Right ventricle myocardium inferior (tissue), 1 donor: Measurements from ENCODE around the gene AMDHD2. TPM values are rescaled to one million over a fixed set of nuclear protein-coding genes. Genes with fewer than 3 reads are reported as not detected.

Source experiments
- ATAC-seq: fragments of 200-7000 bp; cut with Tn5 transposase; one replicate; pipeline ENCODE4 v1.9.1; 2020; ENCODE audit warnings: mild to moderate bottlenecking, moderate library complexity
- DNase-seq: peaks from one replicate; pipeline ENCODE4 v3.0.0; 2021; ENCODE audit errors: missing footprints
- intact Hi-C: fragments of 100-400 bp; cut with DNase I; formaldehyde crosslinking; loops from one replicate; pipeline ENCODE4 v1.11.0; 2022
- total RNA-seq: library from RNA; stranded (reverse); fragmentation: NEBNext Ultra II Directional; extraction: Animal tissue kit (Norgen Biotek cat#: 25700); gene quantifications from one replicate; pipeline ENCODE4 v1.2.1, GENCODE V29; 2021
- donor health status: DM: no; HTN: yes; CAD: no; lungs with severe emphysema.

AMDHD2 gene
- total RNA-seq, 1 donor from 2014 or later, result 16.2 TPM

DNA sequence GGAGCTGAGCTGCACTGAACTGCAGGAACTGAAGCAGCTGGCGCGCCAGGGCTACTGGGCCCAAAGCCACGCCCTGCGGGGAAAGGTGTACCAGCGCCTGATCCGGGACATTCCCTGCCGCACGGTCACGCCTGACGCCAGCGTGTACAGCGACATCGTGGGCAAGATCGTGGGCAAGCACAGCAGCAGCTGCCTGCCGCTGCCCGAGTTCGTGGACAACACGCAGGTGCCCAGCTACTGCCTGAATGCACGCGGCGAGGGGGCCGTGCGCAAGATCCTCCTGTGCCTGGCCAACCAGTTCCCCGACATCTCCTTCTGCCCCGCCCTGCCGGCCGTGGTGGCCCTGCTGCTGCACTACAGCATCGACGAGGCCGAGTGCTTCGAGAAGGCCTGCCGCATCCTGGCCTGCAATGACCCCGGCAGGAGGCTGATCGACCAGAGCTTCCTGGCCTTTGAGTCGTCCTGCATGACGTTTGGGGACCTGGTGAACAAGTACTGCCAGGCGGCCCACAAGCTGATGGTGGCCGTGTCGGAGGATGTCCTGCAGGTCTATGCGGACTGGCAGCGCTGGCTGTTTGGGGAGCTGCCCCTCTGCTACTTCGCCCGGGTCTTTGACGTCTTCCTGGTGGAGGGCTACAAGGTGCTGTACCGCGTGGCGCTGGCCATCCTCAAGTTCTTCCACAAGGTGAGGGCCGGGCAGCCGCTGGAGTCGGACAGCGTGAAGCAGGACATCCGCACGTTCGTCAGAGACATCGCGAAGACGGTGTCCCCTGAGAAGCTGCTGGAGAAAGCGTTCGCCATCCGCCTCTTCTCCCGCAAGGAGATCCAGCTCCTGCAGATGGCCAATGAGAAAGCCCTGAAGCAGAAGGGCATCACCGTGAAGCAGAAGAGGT, 23.7 kb upstream of the AMDHD2 start:
- intact Hi-C loops, result loop anchor here (5.0 kb wide), 1 partner anchor 34 kb away; the partner anchor contains the start of gene TEDC2
- DNase-seq (peak; percentile 67), ATAC-seq (no peak)

DNA sequence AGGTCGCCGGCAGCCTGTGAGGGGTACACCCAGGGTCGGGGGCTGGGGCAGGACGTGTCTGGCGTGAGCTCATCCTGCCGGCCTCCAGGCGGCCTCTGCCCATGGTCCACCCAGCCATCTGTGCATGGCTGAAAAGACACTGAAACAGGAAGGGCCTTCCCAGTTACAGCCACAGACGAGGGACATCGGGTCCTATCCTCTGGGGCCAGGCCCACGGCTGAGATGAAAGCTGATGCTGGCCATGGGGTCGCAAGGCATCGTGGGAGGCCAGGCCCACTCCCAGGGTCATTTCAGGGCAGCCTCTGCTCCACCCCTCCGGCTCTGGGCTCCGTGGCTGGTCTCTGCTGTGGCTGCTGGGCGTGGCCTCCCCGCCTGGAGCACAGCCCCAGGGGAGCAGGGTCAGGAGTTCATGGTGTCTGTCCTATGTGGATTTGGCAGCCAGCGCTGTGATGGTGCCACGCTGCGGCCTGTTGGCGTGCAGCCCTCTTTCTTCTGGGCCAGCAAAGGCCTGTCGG, 23.0 kb upstream of the AMDHD2 start:
- DNase-seq, result peak; percentile 89
- ATAC-seq, result peak; percentile 71
- intact Hi-C loops, result loop anchor here (5.0 kb wide), 1 partner anchor 35 kb away; the partner anchor contains the start of gene TEDC2

DNA sequence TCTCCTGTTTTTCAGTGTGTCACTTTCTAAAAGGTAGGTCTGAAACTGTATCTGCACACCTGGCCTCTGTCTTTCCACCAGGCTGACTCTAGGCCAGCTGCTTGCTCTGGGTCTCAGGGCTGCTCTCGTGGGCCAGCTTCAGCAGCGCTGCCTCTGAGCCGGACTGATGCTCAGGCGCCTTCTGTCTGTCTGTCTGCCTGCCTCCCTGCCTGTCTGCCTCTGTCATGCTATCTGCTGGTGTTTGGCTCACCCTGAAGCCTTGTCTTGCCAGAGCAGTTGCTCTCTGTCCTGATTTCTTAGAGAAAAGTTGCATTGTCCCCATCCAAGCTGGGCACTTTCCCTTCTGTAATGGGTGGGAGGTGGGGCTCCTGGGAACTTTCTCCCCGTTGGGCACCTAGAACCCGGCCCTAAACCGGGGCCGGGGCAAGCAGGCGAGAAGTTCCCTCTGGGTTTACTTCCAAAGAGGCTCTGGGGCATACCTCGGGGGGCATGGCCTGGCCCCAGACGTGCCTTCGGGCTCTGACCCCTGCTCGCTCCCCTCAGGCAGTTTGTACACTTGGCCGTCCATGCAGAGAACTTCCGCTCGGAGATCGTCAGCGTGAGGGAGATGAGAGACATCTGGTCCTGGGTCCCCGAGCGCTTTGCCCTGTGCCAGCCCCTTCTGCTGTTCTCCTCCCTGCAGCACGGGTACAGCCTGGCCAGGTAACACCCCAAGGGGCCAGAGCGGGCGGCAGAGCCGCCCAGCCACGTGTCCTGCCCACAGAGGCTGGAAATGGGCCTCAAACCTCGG, 22.3 kb upstream of the AMDHD2 start:
- peak; percentile 55 for DNase-seq
- ATAC-seq, result no peak
- intact Hi-C loops, result loop anchor here (5.0 kb wide), 1 partner anchor 36 kb away; the partner anchor contains the start of gene TEDC2

DNA sequence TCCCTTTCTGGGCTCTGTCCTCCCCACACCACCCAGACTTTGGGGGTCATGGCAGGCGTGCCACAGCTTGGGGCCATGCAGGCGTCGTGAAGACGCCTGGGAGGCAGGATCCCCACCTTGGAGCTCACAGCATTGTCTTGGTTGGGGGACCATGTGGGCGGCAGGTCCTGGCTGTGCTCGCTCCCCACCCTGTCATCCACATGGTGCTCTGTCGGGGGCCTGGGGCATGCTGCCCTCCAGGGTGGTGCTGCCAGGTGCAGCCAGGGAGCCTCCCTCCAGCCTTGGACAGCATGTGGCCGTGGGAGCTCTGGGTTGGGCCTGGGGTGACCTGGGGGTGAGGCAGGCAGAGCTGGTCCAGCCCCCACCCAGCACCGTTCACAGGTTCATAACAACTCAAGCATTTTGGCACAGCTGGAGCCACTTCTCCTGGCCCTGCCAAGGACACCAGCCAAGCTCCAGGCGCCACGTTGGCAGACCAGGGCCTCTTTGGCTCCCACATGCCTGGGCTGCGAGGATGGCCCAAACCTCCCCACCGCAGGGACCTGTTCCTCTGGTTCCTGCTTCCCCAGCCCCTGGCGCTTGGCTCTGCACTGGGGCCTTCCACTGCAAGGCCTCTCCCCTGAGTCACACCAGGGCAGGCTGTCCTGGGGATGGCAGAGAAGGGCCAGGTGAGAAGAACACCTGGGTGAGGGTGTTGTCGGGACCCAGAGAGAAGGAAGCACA, 21.5 kb upstream of the AMDHD2 start:
- ATAC-seq, result peak; percentile 36
- intact Hi-C loops, result loop anchor here (5.0 kb wide), 1 partner anchor 36 kb away; the partner anchor contains the start of gene TEDC2

DNA sequence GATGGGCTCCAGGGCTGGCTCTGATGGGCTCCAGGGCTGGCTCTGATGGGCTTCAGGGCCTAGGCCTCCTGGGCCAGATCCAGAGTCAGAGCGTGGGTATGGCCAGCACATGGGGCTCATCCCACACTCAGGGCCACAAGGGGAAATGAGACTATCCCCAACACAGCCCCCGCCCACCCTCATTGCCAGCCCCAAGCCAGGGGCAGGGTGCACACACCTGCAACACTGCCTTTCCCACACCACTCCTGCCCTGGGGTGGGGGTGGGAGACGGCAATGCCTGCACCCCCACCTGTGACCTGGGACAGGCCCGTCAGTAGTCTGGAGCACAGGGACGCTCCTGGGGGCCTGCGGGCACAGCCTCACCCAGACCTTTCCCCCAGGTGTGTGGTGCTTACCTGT, 20.7 kb upstream of the AMDHD2 start:
- no peak for ATAC-seq
- intact Hi-C loops, result loop anchor here (5.0 kb wide), 1 partner anchor 37 kb away; the partner anchor contains the start of gene TEDC2
- DNase-seq, result no peak

More for the DNA sequence above, 21.5 kb upstream of the AMDHD2 start:
- peak; percentile 74 for DNase-seq

DNA sequence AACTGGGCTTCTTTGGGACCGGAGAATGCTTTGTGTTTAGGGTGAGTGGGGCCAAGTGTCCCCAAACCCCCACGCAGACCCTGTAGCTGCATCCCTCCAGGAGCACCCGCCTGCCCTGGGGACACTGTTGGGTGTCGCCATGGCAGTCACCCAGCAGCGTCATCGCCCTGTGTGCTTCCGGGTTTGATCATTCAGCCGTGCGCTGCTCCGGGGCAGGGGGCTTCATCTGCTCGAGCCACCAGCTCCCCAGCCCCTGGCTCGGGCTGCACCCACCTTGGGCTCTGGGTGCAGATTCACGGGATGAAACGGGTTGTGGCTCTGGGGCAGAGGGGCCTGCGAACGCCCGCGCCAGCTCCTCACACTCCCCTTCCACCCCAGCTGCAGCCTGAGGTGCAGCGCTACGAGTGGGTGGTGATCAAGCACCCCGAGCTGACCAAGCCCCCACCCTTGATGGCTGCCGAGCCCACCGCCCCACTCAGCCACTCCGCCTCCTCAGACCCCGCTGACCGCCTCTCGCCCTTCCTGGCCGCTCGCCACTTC, 20.2 kb upstream of the AMDHD2 start:
- intact Hi-C loops, result loop anchor here (2.0 to 10.0 kb wide), 5 partner anchors 25 to 235 kb away; partner anchors contain the start of genes ABCA3, CCNF, RNPS1 and TBC1D24
- ATAC-seq, result no peak
- DNase-seq, result peak; percentile 32

DNA sequence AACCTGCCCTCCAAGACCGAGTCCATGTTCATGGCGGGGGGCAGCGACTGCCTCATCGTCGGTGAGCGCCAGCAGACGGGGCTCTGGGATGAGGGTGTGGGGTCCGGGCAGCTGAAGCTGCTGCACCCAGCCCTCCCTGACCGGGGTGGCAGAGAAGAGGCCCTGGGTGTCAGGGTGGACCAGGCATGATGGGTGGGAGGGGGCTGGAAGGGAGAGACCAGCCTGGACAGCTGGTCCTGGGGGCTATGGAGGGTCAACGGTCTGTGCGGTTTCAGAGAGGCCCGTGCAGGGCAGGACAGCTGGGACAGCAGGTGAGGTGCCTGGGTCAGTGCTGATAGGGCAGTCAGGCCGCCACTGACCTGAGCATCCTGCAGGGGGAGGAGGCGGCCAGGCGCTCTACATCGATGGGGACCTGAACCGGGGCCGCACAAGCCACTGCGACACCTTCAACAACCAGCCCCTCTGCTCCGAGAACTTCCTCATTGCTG, 19.7 kb upstream of the AMDHD2 start:
- ATAC-seq (no peak), DNase-seq (peak; percentile 25)
- intact Hi-C loops, result loop anchor here (2.0 to 10.0 kb wide), 4 partner anchors 26 to 236 kb away; partner anchors contain the start of genes ABCA3, CCNF, RNPS1 and TBC1D24

DNA sequence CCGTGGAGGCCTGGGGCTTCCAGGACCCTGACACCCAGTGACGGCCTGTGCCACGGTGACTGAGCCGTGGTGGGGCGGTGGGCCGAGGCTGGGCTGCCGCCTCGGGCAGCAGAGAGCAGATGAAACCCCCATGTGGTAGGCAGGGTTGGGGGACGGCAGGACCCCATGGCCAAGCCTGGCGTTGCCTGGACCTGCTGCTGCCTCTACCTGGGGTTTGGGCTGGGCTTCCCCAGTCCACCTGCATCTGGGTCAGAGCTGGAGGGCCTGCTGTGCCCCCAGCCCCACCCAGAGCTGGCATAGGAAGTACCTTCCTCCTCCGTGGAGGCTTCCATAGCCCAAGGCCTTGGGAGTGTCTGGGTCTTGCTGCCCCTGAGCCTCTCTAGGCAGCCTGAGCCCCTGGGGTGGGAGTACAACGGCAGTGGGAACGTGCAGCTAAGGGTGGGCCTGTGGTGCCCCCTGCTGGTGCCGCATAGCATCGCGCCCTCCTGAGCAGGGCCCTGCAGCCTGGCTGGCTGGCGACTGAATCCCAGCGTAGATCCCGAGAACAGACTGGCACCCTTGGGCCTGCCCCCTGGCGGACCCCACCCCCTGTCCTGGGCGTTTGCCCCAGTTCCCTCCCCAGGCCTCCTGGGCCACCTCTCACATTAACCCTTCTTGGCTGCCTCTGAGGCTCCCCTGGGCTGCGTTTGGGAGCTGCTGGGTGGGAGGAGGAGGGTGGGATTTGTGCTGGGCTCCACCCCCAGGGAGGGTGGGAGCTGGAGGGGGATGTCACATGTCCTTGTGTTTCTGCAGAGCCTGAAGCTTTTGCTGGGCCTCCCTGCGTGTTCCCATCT, 19.0 kb upstream of the AMDHD2 start:
- intact Hi-C loops, result loop anchor here (1.0 to 10.0 kb wide), 5 partner anchors 12 to 236 kb away; partner anchors contain the start of genes ABCA3, ATP6V0C, CCNF and RNPS1
- ATAC-seq (peak; percentile 82), DNase-seq (peak; percentile 93)

DNA sequence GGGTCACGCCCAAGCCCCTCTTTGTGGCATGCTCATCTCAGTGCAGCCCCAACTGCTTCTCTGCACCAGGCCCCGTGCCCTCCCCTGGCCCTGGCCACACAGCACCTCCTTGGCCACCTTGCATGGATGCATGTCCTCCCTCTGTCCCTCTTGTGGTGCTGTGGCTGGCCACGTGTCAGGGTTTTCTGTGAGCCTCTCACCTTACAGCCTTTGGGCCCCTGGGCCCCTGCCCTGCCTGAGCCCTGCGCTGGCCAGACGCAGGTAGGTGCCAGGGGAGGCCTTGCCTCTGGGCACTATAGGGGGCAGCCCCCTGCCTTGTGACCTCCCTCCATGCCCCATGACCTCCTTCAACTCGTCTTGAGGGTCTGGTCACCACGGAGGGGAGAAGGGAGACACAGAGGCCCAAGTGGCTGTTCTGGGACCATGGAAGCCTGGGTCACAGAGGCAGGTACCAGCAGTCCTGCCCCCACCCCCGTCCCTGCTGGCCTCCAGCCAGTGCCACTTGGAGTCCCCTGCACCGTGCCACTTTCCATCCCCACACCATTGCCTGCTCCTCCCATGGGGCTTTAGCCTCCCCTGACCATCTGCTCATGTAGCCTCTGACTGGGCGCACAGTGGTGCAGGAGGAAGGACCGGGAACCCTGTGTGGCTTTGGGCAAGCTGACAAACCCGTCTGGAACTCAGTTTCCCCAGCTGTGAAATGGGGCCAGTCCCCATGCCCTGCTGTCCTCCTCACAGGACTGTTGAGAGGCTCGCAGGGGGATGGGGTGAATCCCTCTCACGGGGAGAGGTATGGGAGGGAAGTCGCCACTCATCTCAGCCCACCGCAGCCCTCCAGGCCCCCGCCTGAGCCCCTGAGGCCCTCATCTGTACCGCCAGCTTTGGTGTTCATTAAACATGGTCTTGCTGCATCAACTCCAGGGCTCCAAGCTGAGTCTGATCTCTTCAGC, 17.9 kb upstream of the AMDHD2 start:
- DNase-seq (peak; percentile 46), ATAC-seq (no peak)
- intact Hi-C loops, result loop anchor here (1.0 to 10.0 kb wide), 5 partner anchors 11 to 237 kb away; partner anchors contain the start of genes ABCA3, ATP6V0C, CCNF and RNPS1

DNA sequence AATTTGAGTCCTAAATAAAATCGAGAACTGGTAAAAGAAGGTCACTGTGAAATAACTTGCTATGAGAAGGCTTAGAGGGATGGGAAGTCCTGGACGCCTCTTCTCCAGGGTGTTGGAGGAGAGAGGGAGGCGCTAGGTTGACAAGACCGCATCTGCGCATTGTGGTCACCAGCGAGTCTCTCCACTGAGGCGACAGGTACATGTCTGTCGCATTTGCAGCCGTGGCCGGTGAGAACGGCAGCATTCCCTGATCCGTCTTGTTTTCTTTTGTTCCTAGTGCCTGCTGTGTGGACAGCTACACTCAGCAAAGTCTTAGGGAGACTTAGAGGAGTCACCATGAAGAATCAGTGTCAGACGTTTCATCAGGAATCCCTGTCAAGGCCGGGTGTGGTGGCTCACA, 14.5 kb upstream of the AMDHD2 start:
- ATAC-seq, result no peak
- no peak for DNase-seq
- intact Hi-C loops, result loop anchor here (10.0 kb wide), 1 partner anchor 241 kb away; the partner anchor contains the start of gene RNPS1

DNA sequence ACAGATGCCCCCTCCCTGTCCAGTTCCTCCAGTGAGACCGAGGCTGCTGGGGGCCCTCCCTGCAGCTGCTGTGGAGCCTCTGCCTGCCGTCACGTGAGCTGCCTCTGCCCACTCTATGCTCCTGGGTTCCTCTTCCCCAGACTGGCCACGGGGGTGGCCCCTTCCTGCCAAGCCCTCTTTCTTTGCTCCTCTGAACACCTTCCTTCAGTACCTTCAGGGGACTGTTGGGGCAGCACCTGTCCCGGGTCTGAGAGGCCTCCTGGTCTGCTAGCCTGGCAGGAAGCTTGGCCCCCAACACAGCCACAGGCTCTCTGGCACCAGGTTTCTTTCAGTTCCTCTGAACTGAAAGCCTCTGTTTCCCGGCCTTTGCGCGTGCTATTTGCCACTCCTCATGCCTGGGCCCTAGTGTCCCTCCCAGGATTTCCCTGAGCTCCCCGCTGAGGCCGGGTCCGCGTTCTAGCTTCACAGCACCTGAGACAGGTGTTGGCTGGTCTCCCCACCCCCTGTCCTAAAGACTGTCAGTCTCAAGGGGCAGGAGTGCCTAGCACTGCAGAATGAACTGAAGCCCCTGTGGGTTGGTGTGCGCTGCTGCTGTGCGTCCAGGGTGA, 13.0 kb upstream of the AMDHD2 start:
- no peak for DNase-seq
- ATAC-seq, result peak; percentile 49
- intact Hi-C loops, result loop anchor here (10.0 kb wide), 1 partner anchor 242 kb away; the partner anchor contains the start of gene RNPS1

DNA sequence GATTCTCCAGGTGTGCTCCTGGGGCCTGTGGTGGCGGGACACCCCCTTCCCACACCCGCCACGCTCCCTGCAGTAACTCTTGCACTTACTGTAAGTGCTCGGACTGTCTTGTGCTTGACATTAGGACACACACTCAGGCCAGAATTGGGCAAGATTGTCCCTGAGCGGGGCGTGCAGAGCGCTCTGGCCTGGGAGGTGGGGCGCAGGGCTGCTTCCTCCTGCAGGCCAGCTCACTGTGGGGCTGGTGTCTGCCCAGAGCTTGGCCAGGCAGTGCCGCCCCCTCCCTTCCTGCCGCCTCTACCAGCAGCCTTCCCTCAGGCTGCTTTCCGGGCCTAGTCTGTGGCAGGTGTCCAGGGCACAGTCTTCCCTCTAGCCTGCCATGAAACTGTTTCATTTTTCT, 12.5 kb upstream of the AMDHD2 start:
- DNase-seq (peak; percentile 89), ATAC-seq (peak; percentile 63)
- intact Hi-C loops, result loop anchor here (10.0 kb wide), 1 partner anchor 243 kb away; the partner anchor contains the start of gene RNPS1

DNA sequence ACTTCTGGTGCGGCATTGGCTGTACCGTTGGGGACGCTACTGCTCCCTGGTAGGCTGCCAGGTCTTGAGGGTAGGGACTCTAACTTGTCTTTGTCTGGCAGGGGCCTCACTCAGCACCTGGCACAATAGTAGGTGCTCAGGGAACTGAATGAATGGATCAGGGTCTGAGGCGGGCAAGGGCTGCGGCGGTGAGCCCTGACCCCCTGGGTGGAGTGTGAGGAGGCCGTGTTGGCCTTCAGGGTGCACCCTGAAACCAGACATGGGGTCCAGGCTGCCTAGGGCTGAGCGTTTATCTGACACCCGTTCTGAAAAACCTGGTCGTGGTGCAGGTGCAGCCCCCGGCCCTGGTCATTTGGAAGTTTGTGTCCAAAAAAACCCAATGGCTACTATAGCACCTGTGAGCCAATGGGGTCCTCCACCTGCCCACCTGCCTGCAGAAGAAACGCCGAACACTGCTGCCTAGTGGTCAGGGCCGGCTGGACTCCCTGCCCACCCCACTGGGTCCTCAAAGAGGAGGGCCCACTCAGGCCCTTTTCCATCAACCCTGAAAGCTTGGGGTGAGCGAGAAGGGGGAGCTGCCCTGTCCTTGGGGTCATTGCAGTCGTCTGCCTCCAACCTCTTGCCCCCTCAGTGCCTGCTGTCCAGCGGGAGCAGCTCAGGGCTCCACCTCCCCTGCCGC, 11.3 kb upstream of the AMDHD2 start:
- intact Hi-C loops, result loop anchor here (10.0 kb wide), 1 partner anchor 244 kb away; the partner anchor contains the start of gene RNPS1
- DNase-seq (no peak), ATAC-seq (no peak)

DNA sequence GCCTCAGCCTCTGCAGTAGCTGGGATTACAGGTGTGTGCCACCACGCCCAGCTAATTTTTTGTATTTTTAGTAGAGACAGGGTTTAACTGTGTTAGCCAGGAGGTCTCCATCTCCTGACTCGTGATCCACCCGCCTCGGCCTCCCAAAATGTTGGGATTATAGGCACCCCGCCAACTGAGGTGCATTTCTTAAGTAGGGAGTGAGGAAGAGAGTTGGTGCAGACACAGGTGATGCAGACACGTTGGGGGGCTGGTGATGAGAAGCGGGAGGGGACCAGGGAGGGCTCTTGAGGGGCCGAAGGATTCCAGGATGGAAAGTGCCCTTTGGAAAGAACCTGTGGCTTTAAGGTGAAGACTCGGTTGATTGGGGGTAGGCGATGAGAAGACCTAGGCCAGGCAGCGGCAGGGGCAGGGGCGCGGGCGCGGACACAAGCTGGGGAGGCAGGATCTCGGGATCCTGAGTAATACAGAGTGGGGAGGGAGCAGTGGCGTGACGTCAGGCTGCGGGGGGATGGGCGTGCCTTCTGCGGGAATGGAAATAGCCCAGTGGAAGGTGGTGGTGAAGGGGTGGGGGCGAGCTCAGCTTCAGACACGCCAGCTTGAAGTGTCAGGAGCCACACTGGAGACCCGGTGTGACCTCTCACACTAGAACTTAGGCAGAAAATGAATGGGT, 8.9 kb upstream of the AMDHD2 start:
- ATAC-seq, result no peak
- intact Hi-C loops, result loop anchor here (5.0 kb wide), 1 partner anchor 304 kb away; the partner anchor contains the start of gene MLST8
- peak; percentile 74 for DNase-seq
